Measurements from ENCODE around the gene LUM.
"Not testable (repeated sequence)": the region's sequence is repeated elsewhere in the genome, so short reads cannot be mapped to it uniquely, and the experiment has no call there.

LUM gene

GRCh38 chr12:91093341-91093740, 18.0 kb downstream of the LUM start:
- DNase-seq (ENCODE audit: extremely low spot score) = no peak
- CTCF ChIA-PET = interaction anchor here (2.0 kb wide), 1 partner anchor 15 kb away, joined by 5 read pairs; no protein-coding TSS in a partner anchor
- TF ChIP-seq, protein P1, sequence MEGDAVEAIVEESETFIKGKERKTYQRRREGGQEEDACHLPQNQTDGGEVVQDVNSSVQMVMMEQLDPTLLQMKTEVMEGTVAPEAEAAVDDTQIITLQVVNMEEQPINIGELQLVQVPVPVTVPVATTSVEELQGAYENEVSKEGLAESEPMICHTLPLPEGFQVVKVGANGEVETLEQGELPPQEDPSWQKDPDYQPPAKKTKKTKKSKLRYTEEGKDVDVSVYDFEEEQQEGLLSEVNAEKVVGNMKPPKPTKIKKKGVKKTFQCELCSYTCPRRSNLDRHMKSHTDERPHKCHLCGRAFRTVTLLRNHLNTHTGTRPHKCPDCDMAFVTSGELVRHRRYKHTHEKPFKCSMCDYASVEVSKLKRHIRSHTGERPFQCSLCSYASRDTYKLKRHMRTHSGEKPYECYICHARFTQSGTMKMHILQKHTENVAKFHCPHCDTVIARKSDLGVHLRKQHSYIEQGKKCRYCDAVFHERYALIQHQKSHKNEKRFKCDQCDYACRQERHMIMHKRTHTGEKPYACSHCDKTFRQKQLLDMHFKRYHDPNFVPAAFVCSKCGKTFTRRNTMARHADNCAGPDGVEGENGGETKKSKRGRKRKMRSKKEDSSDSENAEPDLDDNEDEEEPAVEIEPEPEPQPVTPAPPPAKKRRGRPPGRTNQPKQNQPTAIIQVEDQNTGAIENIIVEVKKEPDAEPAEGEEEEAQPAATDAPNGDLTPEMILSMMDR (IDR thresholded peaks at IDR 0.05; ENCODE audit: control extremely low read depth, extremely low read depth, low read depth, missing control alignments) = no peak
- POLR2A ChIA-PET = no interaction called here

GRCh38 chr12:91091916-91092715, 19.2 kb downstream of the LUM start:
- CTCF ChIA-PET = interaction anchor here (0.8 to 1.6 kb wide), 2 partner anchors 17 to 19 kb away, joined by 3 to 8 read pairs; partner anchors contain the start of gene LUM
- TF ChIP-seq, protein P1 (IDR thresholded peaks at IDR 0.05; ENCODE audit: control extremely low read depth, extremely low read depth, low read depth, missing control alignments) = no peak

DNA sequence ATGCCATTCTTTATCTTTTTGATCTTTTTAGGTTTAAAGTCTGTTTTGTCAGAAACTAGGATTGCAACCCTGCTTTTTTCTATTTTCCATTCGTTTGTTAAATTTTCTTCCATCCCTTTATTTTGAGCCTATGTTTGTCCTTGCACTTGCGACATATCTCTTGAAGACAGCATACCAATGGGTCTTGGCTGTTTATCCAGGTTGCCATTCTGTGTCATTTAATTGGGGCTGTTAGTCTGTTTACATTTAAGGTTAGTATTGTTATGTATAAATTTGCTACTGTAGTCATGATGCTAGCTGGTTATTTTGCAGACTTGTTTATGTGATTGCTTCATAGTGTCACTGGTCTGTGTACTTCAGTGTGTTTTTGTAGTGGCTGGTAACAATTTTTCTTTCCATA, 21.3 kb downstream of the LUM start:
- POLR2A ChIA-PET = interaction anchor here (0.6 kb wide), 1 partner anchor 18 kb away, joined by 12 read pairs; no protein-coding TSS in a partner anchor
- not testable (repeated sequence) for DNase-seq (ENCODE audit: extremely low spot score)
- CTCF ChIA-PET = interaction anchor here (1.2 kb wide), 1 partner anchor 20 kb away, joined by 3 read pairs; no protein-coding TSS in a partner anchor

More at GRCh38 chr12:91091916-91092715, 19.2 kb downstream of the LUM start:
- no peak for DNase-seq (ENCODE audit: extremely low spot score)
- POLR2A ChIA-PET = no interaction called here

- POLR2A ChIA-PET = no interaction called here
- CTCF ChIA-PET = no interaction called here
- DNase-seq (ENCODE audit: extremely low spot score) = no peak
- TF ChIP-seq, protein P1 (IDR thresholded peaks at IDR 0.05; ENCODE audit: control extremely low read depth, extremely low read depth, low read depth, missing control alignments) = no peak
These were observed 31.3 kb downstream of the LUM start for GRCh38 chr12:91080041-91080440.

DNA sequence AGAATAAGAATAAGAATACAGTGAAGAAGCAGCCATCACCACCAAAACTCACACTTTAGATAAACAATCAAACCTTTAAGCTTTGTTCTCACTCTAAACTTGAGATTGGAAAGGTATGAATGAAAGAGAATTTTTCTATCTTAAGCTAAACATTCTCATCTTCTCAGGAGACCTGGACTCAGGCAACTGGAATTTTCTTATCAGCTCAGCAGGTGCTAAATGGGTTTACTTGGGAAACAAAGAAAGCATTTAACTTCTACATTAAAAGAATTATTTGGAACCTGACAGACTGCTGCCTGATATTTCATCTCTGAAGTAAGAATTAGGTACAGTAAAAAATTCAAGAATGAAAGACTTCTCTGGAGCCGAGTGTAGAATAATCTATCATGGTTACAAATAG, 32.8 kb downstream of the LUM start:
- POLR2A ChIA-PET = no interaction called here
- TF ChIP-seq, protein P1 (IDR thresholded peaks at IDR 0.05; ENCODE audit: control extremely low read depth, extremely low read depth, low read depth, missing control alignments) = no peak
- CTCF ChIA-PET = interaction anchor here (1.2 to 2.1 kb wide), 3 partner anchors 11 to 304 kb away, joined by 3 to 7 read pairs (median 3); no protein-coding TSS in a partner anchor
- no peak for DNase-seq (ENCODE audit: extremely low spot score)

- ChIA-PET POLR2A (no interaction called here), CTCF (interaction anchor here (1.2 to 2.1 kb wide), 2 partner anchors 31 to 305 kb away, joined by 3 to 7 read pairs; no protein-coding TSS in a partner anchor)
- TF ChIP-seq, protein P1 (IDR thresholded peaks at IDR 0.05; ENCODE audit: control extremely low read depth, extremely low read depth, low read depth, missing control alignments) = no peak
- DNase-seq (ENCODE audit: extremely low spot score) = no peak
These were observed 33.9 kb downstream of the LUM start for GRCh38 chr12:91077228-91077954.
